HK-2 (cell line): Measurements from ENCODE around the gene COA4.

Experiments used
- DNase-seq: peaks from one replicate; pipeline ENCODE4 v3.0.0-alpha.2; 2018; ENCODE audit not compliant: unreplicated experiment

COA4 gene

DNA sequence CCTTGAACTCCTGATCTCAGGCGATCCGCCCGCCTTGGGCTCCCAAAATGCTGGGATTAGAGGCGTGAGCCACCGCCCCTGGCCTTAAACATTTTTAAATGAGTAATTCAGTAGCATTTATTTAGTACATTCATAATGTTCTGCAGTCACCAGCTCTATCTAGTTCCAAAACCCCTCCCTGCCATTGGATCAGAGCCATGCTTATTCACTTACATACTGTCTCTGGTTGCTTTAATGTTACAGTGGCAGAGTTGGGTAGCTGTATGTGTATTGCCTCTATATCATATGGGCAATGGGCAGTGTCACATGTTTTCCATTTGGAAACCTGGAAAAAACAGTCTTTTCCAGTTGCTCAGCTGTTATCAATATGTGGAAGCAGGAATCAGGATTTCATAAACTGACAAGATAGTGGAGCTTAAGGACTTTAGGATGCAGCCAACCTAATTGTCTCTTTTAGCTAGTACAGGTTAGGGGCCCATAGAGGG, 10.5 kb downstream of the COA4 start:
- DNase-seq, result no peak

- DNase-seq, result no peak
Observed at GRCh38 chr11:73862986-73863385, 13.7 kb downstream of the COA4 start.

- no peak for DNase-seq
Observed at GRCh38 chr11:73860202-73860601, 16.4 kb downstream of the COA4 start.

GRCh38 chr11:73859671-73860070, 17.0 kb downstream of the COA4 start:
- no peak for DNase-seq

DNA sequence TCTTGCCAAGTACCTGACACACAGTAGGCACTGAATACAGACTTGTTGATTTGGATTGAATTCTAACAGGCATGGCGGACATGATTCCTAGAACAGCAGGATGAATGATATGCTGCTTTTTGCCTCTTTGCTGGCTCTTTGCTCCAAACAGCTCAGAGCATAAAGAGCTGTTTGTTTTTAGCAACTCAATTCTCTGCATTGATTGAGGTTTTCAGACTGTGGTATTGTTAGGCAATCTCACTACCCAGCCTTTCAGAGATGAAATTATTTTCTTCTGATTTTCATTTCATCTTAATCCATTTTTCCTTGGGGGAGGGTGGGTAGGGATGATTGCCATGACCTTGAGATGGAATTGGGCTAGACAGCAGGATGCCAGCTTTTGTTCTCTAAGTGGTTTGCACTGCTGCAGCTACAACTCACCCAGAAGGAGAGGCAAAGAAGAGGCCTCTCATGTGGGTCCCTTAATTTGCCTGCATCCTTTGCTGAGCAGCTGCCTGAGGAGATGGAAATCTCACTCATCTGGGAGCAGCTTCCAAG, 20.5 kb downstream of the COA4 start:
- no peak for DNase-seq

- no peak for DNase-seq
Observed at GRCh38 chr11:73854680-73855079, 22.0 kb downstream of the COA4 start.

- DNase-seq, result no peak
Observed at GRCh38 chr11:73852049-73852448, 24.6 kb downstream of the COA4 start.

GRCh38 chr11:73851046-73851764, 25.4 kb downstream of the COA4 start:
- DNase-seq, result no peak

- no peak for DNase-seq
Observed at GRCh38 chr11:73839123-73839457, 37.6 kb downstream of the COA4 start.

DNA sequence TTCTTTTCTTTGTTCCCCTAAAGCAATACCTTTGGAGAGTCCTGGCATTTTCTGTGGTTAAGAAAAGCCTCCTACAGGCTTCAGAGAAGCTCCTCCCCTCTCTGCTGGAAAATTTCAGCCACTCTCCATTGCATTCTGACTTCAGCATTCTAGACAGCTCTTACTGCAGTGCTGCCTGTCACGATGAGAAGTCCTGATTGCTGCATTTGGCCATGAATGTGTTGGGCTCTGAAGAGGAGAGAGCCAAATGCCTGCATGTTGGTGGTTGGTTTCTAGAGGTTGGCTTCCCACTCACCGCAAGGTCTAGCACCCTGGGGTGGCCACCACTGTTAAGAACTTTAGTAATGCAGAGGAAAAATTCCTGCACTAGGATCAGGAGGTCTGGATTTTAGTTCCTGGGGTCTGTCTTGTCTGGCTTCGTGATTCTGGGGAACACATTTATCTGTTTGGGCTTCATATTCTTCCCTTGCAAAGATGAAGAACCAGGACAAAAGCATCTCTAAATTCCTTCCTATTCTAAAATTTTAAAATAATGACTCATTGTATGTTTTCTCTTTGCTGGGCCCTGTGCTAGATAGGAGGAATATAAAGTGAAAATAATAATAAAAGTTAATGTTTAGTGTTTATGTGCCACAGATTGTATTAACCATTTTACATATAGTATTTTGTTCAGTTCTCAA, 38.1 kb downstream of the COA4 start:
- no peak for DNase-seq

DNA sequence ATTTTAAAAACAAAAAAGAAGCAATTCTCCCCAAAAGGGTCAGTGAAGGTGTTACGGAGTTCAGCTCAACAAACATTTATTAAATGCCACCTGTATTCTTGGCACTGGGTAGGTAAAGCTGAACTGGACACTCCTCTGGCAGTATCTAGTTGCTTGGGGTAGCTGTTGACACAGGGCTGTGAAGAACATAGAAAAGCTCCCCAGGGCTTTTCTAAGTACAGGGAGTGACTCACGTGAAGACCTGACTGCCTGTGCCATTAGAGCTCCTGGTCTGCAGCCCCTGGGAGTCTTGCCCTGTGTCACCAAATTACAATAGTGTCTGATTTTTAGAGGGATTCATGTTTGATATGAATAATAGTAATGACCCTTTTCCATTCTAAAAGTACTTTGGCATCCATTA, 43.6 kb downstream of the COA4 start:
- DNase-seq, result no peak

- DNase-seq, result no peak
Observed at GRCh38 chr11:73830261-73830660, 46.4 kb downstream of the COA4 start.
